Astrocyte (in vitro differentiated cells and primary cell): ENCODE data around the gene CYSTM1. TPM values are rescaled to one million over a fixed set of nuclear protein-coding genes. Genes with fewer than 3 reads are reported as not detected.

ENCODE experiments used
- DNase-seq: peaks from one replicate; pipeline ENCODE4 v3.0.0-alpha.2; 2010; ENCODE audit warnings: low read depth
- FAIRE-seq: peaks from 2 replicates; lab custom pipeline; 2011; peaks lifted over from hg19 to GRCh38; lab: Jason Lieb, UNC
- H2AFZ ChIP-seq: 2 replicates; pipeline ENCODE4 v1.6.0; 2012; ENCODE audit warnings: low read depth, low read length, inconsistent platforms
- H3K27ac ChIP-seq: 2 replicates; pipeline ENCODE4 v1.5.1; 2011; ENCODE audit warnings: low read depth, low read length, inconsistent platforms
- H3K27me3 ChIP-seq: 2 replicates; pipeline ENCODE4 v1.6.0; 2011; ENCODE audit warnings: low read length, inconsistent platforms; ENCODE audit not compliant: insufficient read depth
- H3K36me3 ChIP-seq: 2 replicates; pipeline ENCODE4 v1.5.1; 2011; ENCODE audit warnings: low read length, inconsistent platforms; ENCODE audit not compliant: insufficient read depth
- H3K4me1 ChIP-seq: 2 replicates; pipeline ENCODE4 v1.5.1; 2011; ENCODE audit warnings: low read length, inconsistent platforms; ENCODE audit not compliant: insufficient read depth
- H3K4me2 ChIP-seq: 2 replicates; pipeline ENCODE4 v1.6.0; 2012; ENCODE audit warnings: low read length, inconsistent platforms
- H3K4me3 ChIP-seq: 2 replicates; pipeline ENCODE4 v1.5.1; 2011; ENCODE audit warnings: low read depth, mild to moderate bottlenecking, low read length, inconsistent platforms; ENCODE audit not compliant: insufficient read depth
- H3K79me2 ChIP-seq: 2 replicates; pipeline ENCODE4 v1.6.0; 2012; ENCODE audit warnings: mild to moderate bottlenecking, low read length, inconsistent platforms; ENCODE audit not compliant: insufficient read depth
- H3K9ac ChIP-seq: 2 replicates; pipeline ENCODE4 v1.6.0; 2012; ENCODE audit warnings: mild to moderate bottlenecking, low read length, inconsistent platforms
- H3K9me3 ChIP-seq: 2 replicates; pipeline ENCODE4 v1.5.1; 2012; ENCODE audit warnings: low read depth, mild to moderate bottlenecking, low read length, inconsistent platforms; ENCODE audit not compliant: insufficient read depth
- H4K20me1 ChIP-seq: 2 replicates; pipeline ENCODE4 v1.6.0; 2012; ENCODE audit warnings: low read length, inconsistent platforms; ENCODE audit not compliant: insufficient read depth
- H3K27ac Mint-ChIP-seq: one replicate; pipeline ENCODE4 v1.8.0; 2021; ENCODE audit warnings: mild to moderate bottlenecking, mixed read lengths; ENCODE audit not compliant: unreplicated experiment
- H3K27me3 Mint-ChIP-seq: one replicate; pipeline ENCODE4 v1.8.0; 2021; ENCODE audit warnings: low read depth, mixed read lengths; ENCODE audit not compliant: unreplicated experiment
- H3K36me3 Mint-ChIP-seq: one replicate; pipeline ENCODE4 v1.8.0; 2021; ENCODE audit warnings: low read depth, mixed read lengths; ENCODE audit not compliant: unreplicated experiment
- H3K4me1 Mint-ChIP-seq: one replicate; pipeline ENCODE4 v1.8.0; 2021; ENCODE audit warnings: low read depth, mixed read lengths; ENCODE audit not compliant: unreplicated experiment
- H3K4me3 Mint-ChIP-seq: one replicate; pipeline ENCODE4 v1.8.0; 2021; ENCODE audit warnings: mild to moderate bottlenecking, moderate library complexity, mixed read lengths; ENCODE audit not compliant: unreplicated experiment
- H3K9me3 Mint-ChIP-seq: one replicate; pipeline ENCODE4 v1.8.0; 2021; ENCODE audit warnings: mild to moderate bottlenecking, mixed read lengths; ENCODE audit not compliant: unreplicated experiment
- CTCF ChIP-seq: IDR thresholded peaks from 2 replicates; pipeline ENCODE4 v1.5.1; 2011; ENCODE audit warnings: low read depth, mild to moderate bottlenecking, inconsistent platforms, low read length, moderate library complexity; ENCODE audit not compliant: insufficient read depth
- EZH2 ChIP-seq: IDR thresholded peaks from 2 replicates; pipeline ENCODE4 v1.6.1; 2012; ENCODE audit warnings: mild to moderate bottlenecking, low read length, inconsistent platforms; ENCODE audit not compliant: insufficient read depth
- total RNA-seq: library from RNA; stranded (reverse); gene quantifications from 2 replicates; pipeline ENCODE4 v1.2.1, GENCODE V29; 2021

Gene CYSTM1
- total RNA-seq, 1 donor from 2014 or later: 46.3 TPM

GRCh38 chr5:140250386-140250785 is 75.4 kb downstream of the CYSTM1 start:
- H3K27me3 Mint-ChIP-seq: no peaks in the 10 kb centered on the region
- Histone ChIP-seq H3K36me3 (no peaks in the 10 kb centered on the region), H4K20me1 (peaks cover 3% of the 10 kb centered on the region), H3K9ac (no peak overlapping the region), H2AFZ (no peak overlapping the region), H3K27me3 (no peaks in the 10 kb centered on the region), H3K9me3 (no peaks in the 10 kb centered on the region), H3K27ac (peak overlapping the region; percentile 95), H3K4me2 (no peak overlapping the region), H3K4me1 (peaks cover 52% of the 10 kb centered on the region), H3K79me2 (peaks cover 68% of the 10 kb centered on the region), H3K4me3 (no peak overlapping the region)
- peak overlapping the region; percentile 1 for H3K4me3 Mint-ChIP-seq
- no peak for DNase-seq
- no peak for FAIRE-seq
- H3K4me1 Mint-ChIP-seq: peaks cover 55% of the 10 kb centered on the region
- peak overlapping the region; percentile 65 for H3K27ac Mint-ChIP-seq
- H3K36me3 Mint-ChIP-seq: peaks cover 11% of the 10 kb centered on the region
- TF ChIP-seq CTCF (no peak), EZH2 (no peak)
- no peaks in the 10 kb centered on the region for H3K9me3 Mint-ChIP-seq

- no peaks in the 10 kb centered on the region for H3K36me3 ChIP-seq
- Mint-ChIP-seq H3K27ac (peak overlapping the region; percentile 95), H3K36me3 (peaks cover 10% of the 10 kb centered on the region), H3K4me1 (peaks cover 43% of the 10 kb centered on the region), H3K4me3 (peak overlapping the region; percentile 1), H3K27me3 (no peaks in the 10 kb centered on the region), H3K9me3 (no peaks in the 10 kb centered on the region)
- H3K9ac ChIP-seq: peak overlapping the region; percentile 79
- TF ChIP-seq CTCF: no peak
- no peak for TF ChIP-seq EZH2
- H3K27me3 ChIP-seq: no peaks in the 10 kb centered on the region
- H3K27ac ChIP-seq: peak overlapping the region; percentile 95
- no peaks in the 10 kb centered on the region for H3K9me3 ChIP-seq
- peaks cover 3% of the 10 kb centered on the region for H4K20me1 ChIP-seq
- H2AFZ ChIP-seq: no peak overlapping the region
- peaks cover 80% of the 10 kb centered on the region for H3K79me2 ChIP-seq
- FAIRE-seq (peak; percentile 98), DNase-seq (peak; percentile 95)
- peaks cover 40% of the 10 kb centered on the region for H3K4me1 ChIP-seq
- peak overlapping the region; percentile 80 for H3K4me2 ChIP-seq
- H3K4me3 ChIP-seq: no peak overlapping the region
Measured at GRCh38 chr5:140251527-140251973, 76.6 kb downstream of the CYSTM1 start.

GRCh38 chr5:140252470-140253126 is 77.6 kb downstream of the CYSTM1 start:
- H3K79me2 ChIP-seq: peaks cover 82% of the 10 kb centered on the region
- H3K4me3 ChIP-seq: no peak overlapping the region
- peak overlapping the region; percentile 79 for H3K9ac ChIP-seq
- H2AFZ ChIP-seq: no peak overlapping the region
- no peaks in the 10 kb centered on the region for H3K27me3 ChIP-seq
- Mint-ChIP-seq H3K4me1 (peaks cover 40% of the 10 kb centered on the region), H3K27me3 (no peaks in the 10 kb centered on the region), H3K9me3 (no peaks in the 10 kb centered on the region), H3K36me3 (peaks cover 10% of the 10 kb centered on the region), H3K27ac (peak overlapping the region; percentile 95), H3K4me3 (no peak overlapping the region)
- no peak for FAIRE-seq
- peaks cover 5% of the 10 kb centered on the region for H4K20me1 ChIP-seq
- H3K9me3 ChIP-seq: no peaks in the 10 kb centered on the region
- no peak for DNase-seq
- peaks cover 38% of the 10 kb centered on the region for H3K4me1 ChIP-seq
- peak overlapping the region; percentile 95 for H3K27ac ChIP-seq
- H3K4me2 ChIP-seq: peak overlapping the region; percentile 80
- TF ChIP-seq CTCF (no peak), EZH2 (no peak)
- no peaks in the 10 kb centered on the region for H3K36me3 ChIP-seq
